Calu3 (cell line): Measurements from ENCODE around the gene LLGL1. TPM values are rescaled to one million over a fixed set of nuclear protein-coding genes. Genes with fewer than 3 reads are reported as not detected.

ENCODE experiments used
- BruUV-seq: library from RNA; stranded (reverse); fragments of 400-500 nt; replicated peaks from 2 replicates; lab custom pipeline; 2021; lab: Mats Ljungman, UMichigan
- CTCF ChIA-PET: fragments of 300-600 bp; sonication (Branson Sonifier 250); formaldehyde crosslinking; loops from one replicate; lab custom pipeline; 2022; ENCODE audit warnings: antibody characterized with exemption; lab: Charles Lee
- DNase-seq: peaks from one replicate; pipeline ENCODE4 v3.0.0; 2022
- H3K27ac Mint-ChIP-seq: one replicate; pipeline ENCODE4 v1.8.0; 2022; ENCODE audit warnings: mixed read lengths; ENCODE audit not compliant: unreplicated experiment
- H3K27me3 Mint-ChIP-seq: one replicate; pipeline ENCODE4 v1.8.0; 2022; ENCODE audit warnings: mixed read lengths; ENCODE audit not compliant: unreplicated experiment
- H3K36me3 Mint-ChIP-seq: one replicate; pipeline ENCODE4 v1.8.0; 2022; ENCODE audit warnings: mild to moderate bottlenecking, moderate library complexity, mixed read lengths; ENCODE audit not compliant: insufficient read depth, unreplicated experiment
- H3K4me1 Mint-ChIP-seq: one replicate; pipeline ENCODE4 v1.8.0; 2022; ENCODE audit warnings: mild to moderate bottlenecking, low read depth, mixed read lengths; ENCODE audit not compliant: unreplicated experiment
- H3K4me3 Mint-ChIP-seq: one replicate; pipeline ENCODE4 v1.8.0; 2022; ENCODE audit warnings: mild to moderate bottlenecking, low read depth, moderate library complexity, mixed read lengths; ENCODE audit not compliant: unreplicated experiment
- H3K9me3 Mint-ChIP-seq: one replicate; pipeline ENCODE4 v1.8.0; 2022; ENCODE audit warnings: low read depth, mixed read lengths; ENCODE audit not compliant: unreplicated experiment
- CTCF ChIP-seq: fragments of 200-600 bp; IDR thresholded peaks from one replicate; pipeline ENCODE4 v1.8.0; 2022; ENCODE audit warnings: antibody characterized with exemption; ENCODE audit not compliant: unreplicated experiment
- intact Hi-C: fragments of 100-400 bp; cut with micrococcal nuclease; formaldehyde crosslinking; loops from one replicate; pipeline ENCODE4 v1.10.0; 2022; ENCODE audit not compliant: unreplicated experiment
- total RNA-seq: library from RNA; stranded (reverse); gene quantifications from 2 replicates; pipeline ENCODE4 v1.2.3, GENCODE V29; 2022

LLGL1 gene
- total RNA-seq, 1 experiment from 2014 or later = 10.0 TPM

- Mint-ChIP-seq H3K27me3 (no peaks in the 10 kb centered on the region), H3K4me1 (no peaks in the 10 kb centered on the region), H3K9me3 (no peaks in the 10 kb centered on the region), H3K4me3 (no peak overlapping the region), H3K36me3 (peaks cover 15% of the 10 kb centered on the region), H3K27ac (no peak overlapping the region)
- no peak for DNase-seq
- CTCF ChIA-PET = no interaction called here
- no peak for TF ChIP-seq CTCF
- intact Hi-C loops = loop anchor here (10.0 kb wide), 1 partner anchor 83 kb away; no protein-coding TSS in a partner anchor
- no TSS peak for BruUV-seq
Observed at GRCh38 chr17:18227635-18228034, 2.2 kb downstream of the LLGL1 start.

- Mint-ChIP-seq H3K4me1 (no peaks in the 10 kb centered on the region), H3K27me3 (no peaks in the 10 kb centered on the region), H3K9me3 (no peaks in the 10 kb centered on the region), H3K27ac (no peak overlapping the region), H3K4me3 (no peak overlapping the region), H3K36me3 (peaks cover 15% of the 10 kb centered on the region)
- intact Hi-C loops = loop anchor here (10.0 kb wide), 1 partner anchor 83 kb away; no protein-coding TSS in a partner anchor
- BruUV-seq = no TSS peak
- no peak for DNase-seq
- CTCF ChIA-PET = no interaction called here
- no peak for TF ChIP-seq CTCF
Observed at GRCh38 chr17:18228176-18228682, 2.8 kb downstream of the LLGL1 start.

GRCh38 chr17:18229254-18229653 lies 3.8 kb downstream of the LLGL1 start:
- Mint-ChIP-seq H3K27me3 (no peaks in the 10 kb centered on the region), H3K9me3 (no peaks in the 10 kb centered on the region), H3K4me3 (no peak overlapping the region), H3K4me1 (no peaks in the 10 kb centered on the region), H3K27ac (no peak overlapping the region), H3K36me3 (peaks cover 15% of the 10 kb centered on the region)
- CTCF ChIA-PET = no interaction called here
- no peak for DNase-seq
- BruUV-seq = no TSS peak
- intact Hi-C loops = loop anchor here (10.0 kb wide), 1 partner anchor 84 kb away; no protein-coding TSS in a partner anchor
- TF ChIP-seq CTCF = no peak

- TF ChIP-seq CTCF = no peak
- H3K27me3 Mint-ChIP-seq = no peaks in the 10 kb centered on the region
- H3K36me3 Mint-ChIP-seq = peaks cover 14% of the 10 kb centered on the region
- no peak overlapping the region for H3K27ac Mint-ChIP-seq
- BruUV-seq = no TSS peak
- DNase-seq = no peak
- CTCF ChIA-PET = no interaction called here
- H3K4me3 Mint-ChIP-seq = no peak overlapping the region
- H3K4me1 Mint-ChIP-seq = no peaks in the 10 kb centered on the region
- intact Hi-C loops = loop anchor here (10.0 kb wide), 1 partner anchor 85 kb away; no protein-coding TSS in a partner anchor
- H3K9me3 Mint-ChIP-seq = no peaks in the 10 kb centered on the region
Observed at GRCh38 chr17:18229771-18230170, 4.3 kb downstream of the LLGL1 start.
